HG03103 (cell line): Measurements from ENCODE around the gene MIR17HG.
"Not testable (repeated sequence)": the region's sequence is repeated elsewhere in the genome, so short reads cannot be mapped to it uniquely, and the experiment has no call there.

Source experiments
- ATAC-seq: cut with Tn5 transposase; IDR thresholded peaks from one replicate; pipeline ENCODE4 v1.9.1; 2021; ENCODE audit warnings: low read depth; ENCODE audit not compliant: unreplicated experiment

Gene MIR17HG

GRCh38 chr13:91347202-91347995 is at the start of gene MIR17HG:
Gene MIR17HG (plus strand): TSS chr13:91347687.
- peak; percentile 49 for ATAC-seq

GRCh38 chr13:91298060-91298459 is 49.4 kb upstream of the MIR17HG start:
- no peak for ATAC-seq

- ATAC-seq: peak; percentile 90
These were observed 45.4 kb upstream of the MIR17HG start for GRCh38 chr13:91302111-91302510.

- ATAC-seq: no peak
These were observed 44.5 kb upstream of the MIR17HG start for GRCh38 chr13:91303031-91303430.

GRCh38 chr13:91304741-91305140 is 42.7 kb upstream of the MIR17HG start:
- no peak for ATAC-seq

- no peak for ATAC-seq
These were observed 41.8 kb upstream of the MIR17HG start for GRCh38 chr13:91305652-91306051.

GRCh38 chr13:91307887-91308286 is 39.6 kb upstream of the MIR17HG start:
- no peak for ATAC-seq

GRCh38 chr13:91308299-91308698 is 39.2 kb upstream of the MIR17HG start:
- no peak for ATAC-seq

GRCh38 chr13:91311491-91311890 is 36.0 kb upstream of the MIR17HG start:
- no peak for ATAC-seq

GRCh38 chr13:91312324-91312723 is 35.2 kb upstream of the MIR17HG start:
- ATAC-seq: peak; percentile 37

- peak; percentile 59 for ATAC-seq
These were observed 34.4 kb upstream of the MIR17HG start for GRCh38 chr13:91313103-91313502.

- peak; percentile 30 for ATAC-seq
These were observed 33.9 kb upstream of the MIR17HG start for GRCh38 chr13:91313581-91313980.

GRCh38 chr13:91314888-91315287 is 32.6 kb upstream of the MIR17HG start:
- ATAC-seq: no peak

- ATAC-seq: no peak
These were observed 28.6 kb upstream of the MIR17HG start for GRCh38 chr13:91318886-91319285.

- no peak for ATAC-seq
These were observed 27.5 kb upstream of the MIR17HG start for GRCh38 chr13:91319996-91320395.

- not testable (repeated sequence) for ATAC-seq
These were observed 26.5 kb upstream of the MIR17HG start for GRCh38 chr13:91320990-91321389.

GRCh38 chr13:91323349-91323748 is 24.1 kb upstream of the MIR17HG start:
- no peak for ATAC-seq

GRCh38 chr13:91326146-91326545 is 21.3 kb upstream of the MIR17HG start:
- no peak for ATAC-seq

- ATAC-seq: no peak
These were observed 18.8 kb upstream of the MIR17HG start for GRCh38 chr13:91328726-91329125.

- ATAC-seq: no peak
These were observed 17.8 kb upstream of the MIR17HG start for GRCh38 chr13:91329733-91330132.

- ATAC-seq: peak; percentile 69
These were observed 16.2 kb upstream of the MIR17HG start for GRCh38 chr13:91331047-91331915.

- ATAC-seq: no peak
These were observed 1.4 kb upstream of the MIR17HG start for GRCh38 chr13:91346062-91346461.
